K562 (cell line): Measurements from ENCODE around the gene CCNL1. TPM values are rescaled to one million over a fixed set of nuclear protein-coding genes. Genes with fewer than 3 reads are reported as not detected.

Source experiments
- ETS2 ChIP-seq: IDR thresholded peaks from 2 replicates; pipeline ENCODE4 v1.6.1; 2016; ENCODE audit warnings: borderline replicate concordance, missing genetic modification characterization, mild to moderate bottlenecking, moderate library complexity, missing compliant biosample characterization; ENCODE audit not compliant: poor library complexity, severe bottlenecking
- GATA2 ChIP-seq: sonication (generic); formaldehyde crosslinking; IDR thresholded peaks from 2 replicates; pipeline ENCODE4 v1.4.0; 2020; ENCODE audit warnings: mild to moderate bottlenecking, missing genetic modification reagents
- HNRNPL ChIP-seq: fragments of 200-400 bp; formaldehyde crosslinking; IDR thresholded peaks from 2 replicates; pipeline ENCODE4 v1.6.1; 2017; ENCODE audit warnings: low read depth, mild to moderate bottlenecking, low read length
- NR2F6 ChIP-seq: fragments of 450-650 bp; formaldehyde crosslinking; IDR thresholded peaks from 2 replicates; pipeline ENCODE4 v1.4.0; 2020; ENCODE audit warnings: mild to moderate bottlenecking
- THRAP3 ChIP-seq: fragments of 450-650 bp; IDR thresholded peaks from 2 replicates; pipeline ENCODE4 v1.6.1; 2016; ENCODE audit warnings: mild to moderate bottlenecking, inconsistent platforms, borderline replicate concordance
- ZC3H11A ChIP-seq: IDR thresholded peaks from 2 replicates; pipeline ENCODE4 v1.6.1; 2012; ENCODE audit warnings: low read depth, low read length, improper control_type of control experiment
- ZFPM2 ChIP-seq: fragments of 250-450 bp; sonication (Bioruptor Pico); IDR thresholded peaks from 2 replicates; pipeline ENCODE4 v1.5.1; 2022; ENCODE audit warnings: mild to moderate bottlenecking
- polyA plus RNA-seq, 8 experiments: library from polyadenylated mRNA; depleted of rRNA in 4 of 8; stranded (reverse) in 5 of 8; unstranded in 3 of 8; fragments of >200 nt; fragmentation: Nextera tagmentation in 2 of 8; fragmentation: Illumina TruSeq in 1 of 8; extraction: Ambion mirVana in 2 of 8; extraction: Trizol in 1 of 8; gene quantifications; 2 replicates each; pipeline versions ENCODE4 v1.2.1 to v1.2.3, GENCODE V29; 2011 to 2014; ENCODE audit warnings: inconsistent platforms in 1 of 8, missing spikeins in 1 of 8
- total RNA-seq, 7 experiments: library from RNA; depleted of rRNA in 6 of 7; stranded (reverse); fragments of >200 nt in 6 of 7; fragmentation: Illumina TruSeq in 2 of 7; extraction: Trizol in 2 of 7; gene quantifications; 2 replicates each; pipeline versions ENCODE4 v1.2.1 to v1.2.3, GENCODE V29; 2011 to 2021; ENCODE audit warnings: low replicate concordance in 1 of 7
- TF ChIP-seq, protein P1 (sequence below): fragments of 450-650 bp; IDR thresholded peaks from 2 replicates; pipeline ENCODE4 v1.7.0; 2016; ENCODE audit warnings: borderline replicate concordance
- TF ChIP-seq, protein P2 (sequence below): fragments of 250-450 bp; sonication (Bioruptor Pico); IDR thresholded peaks from 2 replicates; pipeline ENCODE4 v1.4.0; 2020; ENCODE audit warnings: mild to moderate bottlenecking, moderate library complexity, borderline replicate concordance
- TF ChIP-seq, protein P3 (sequence below), 2 experiments: IDR thresholded peaks; 2 replicates each; pipeline ENCODE4 v1.6.1; 2011; ENCODE audit warnings: borderline replicate concordance in 1 of 2, control low read depth in 1 of 2, low read depth in 1 of 2, low read length in 1 of 2, mild to moderate bottlenecking in 1 of 2, mixed read lengths in 1 of 2, moderate library complexity in 1 of 2; ENCODE audit not compliant: insufficient read depth in 1 of 2, insufficient read length in 1 of 2, poor library complexity in 1 of 2, severe bottlenecking in 1 of 2; ENCODE audit errors: extremely low read depth in 1 of 2
- TF ChIP-seq, protein P4 (sequence below): fragments of 250-450 bp; sonication (Bioruptor Pico); IDR thresholded peaks from 2 replicates; pipeline ENCODE4 v1.5.0; 2021; ENCODE audit warnings: mild to moderate bottlenecking, moderate library complexity
- TF ChIP-seq, protein P5 (sequence below): fragments of 450-650 bp; formaldehyde crosslinking; IDR thresholded peaks from 2 replicates; pipeline ENCODE4 v1.4.0; 2020; ENCODE audit warnings: mild to moderate bottlenecking, moderate library complexity
- TF ChIP-seq, protein P6 (sequence below): fragments of 250-450 bp; sonication (Bioruptor Pico); IDR thresholded peaks from 2 replicates; pipeline ENCODE4 v1.5.0; 2020; ENCODE audit warnings: mild to moderate bottlenecking

Gene CCNL1
- total and polyA plus RNA-seq, 9 of the 15 experiments (the other 6 are each of a cell fraction or from before 2014, with no cell fraction given) = 16.1 to 186 (median 132) TPM

DNA sequence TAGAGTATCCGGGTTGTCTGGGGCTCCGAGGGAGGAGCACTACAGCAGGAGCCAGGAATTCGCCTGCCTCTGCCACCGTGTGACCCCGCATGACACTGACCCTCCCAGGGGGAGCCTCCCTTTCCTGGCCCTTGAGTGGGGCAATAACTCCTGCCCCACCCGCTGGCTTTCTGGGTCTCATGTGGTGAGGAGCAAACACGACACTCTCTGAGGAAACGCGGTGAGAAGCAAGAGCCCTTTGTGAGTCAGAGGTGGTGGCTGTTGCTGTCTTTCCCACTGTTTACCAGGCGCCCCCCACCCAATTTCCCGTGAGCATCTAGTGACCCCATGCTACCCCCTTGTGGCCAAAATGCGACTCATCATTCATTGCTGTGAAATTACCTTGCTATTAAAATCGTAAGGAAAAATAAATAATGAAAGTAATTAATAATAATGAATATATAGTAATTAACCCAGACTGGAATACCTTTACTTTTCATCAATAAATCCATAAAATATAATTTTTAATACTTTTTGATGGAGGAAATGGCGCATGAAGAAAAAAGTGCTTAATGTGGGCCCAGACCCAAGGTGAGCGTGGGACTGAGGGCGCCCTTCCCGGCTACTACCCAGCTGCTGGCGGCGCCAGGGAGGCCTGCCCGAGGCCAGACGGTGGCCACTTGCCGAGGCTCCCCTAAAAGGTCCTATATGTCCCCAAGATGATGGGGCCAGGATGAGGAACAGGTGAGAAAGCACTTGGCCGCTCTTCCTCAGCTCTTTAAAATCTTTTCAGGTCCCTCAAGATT is 29.3 kb downstream of the CCNL1 start (continued):
- TF ChIP-seq ZC3H11A (no peak), HNRNPL (no peak), ZFPM2 (no peak), GATA2 (CRISPR knock-in tag) (no peak), ETS2 (no peak), THRAP3 (no peak), NR2F6 (no peak)
- TF ChIP-seq, protein P1, sequence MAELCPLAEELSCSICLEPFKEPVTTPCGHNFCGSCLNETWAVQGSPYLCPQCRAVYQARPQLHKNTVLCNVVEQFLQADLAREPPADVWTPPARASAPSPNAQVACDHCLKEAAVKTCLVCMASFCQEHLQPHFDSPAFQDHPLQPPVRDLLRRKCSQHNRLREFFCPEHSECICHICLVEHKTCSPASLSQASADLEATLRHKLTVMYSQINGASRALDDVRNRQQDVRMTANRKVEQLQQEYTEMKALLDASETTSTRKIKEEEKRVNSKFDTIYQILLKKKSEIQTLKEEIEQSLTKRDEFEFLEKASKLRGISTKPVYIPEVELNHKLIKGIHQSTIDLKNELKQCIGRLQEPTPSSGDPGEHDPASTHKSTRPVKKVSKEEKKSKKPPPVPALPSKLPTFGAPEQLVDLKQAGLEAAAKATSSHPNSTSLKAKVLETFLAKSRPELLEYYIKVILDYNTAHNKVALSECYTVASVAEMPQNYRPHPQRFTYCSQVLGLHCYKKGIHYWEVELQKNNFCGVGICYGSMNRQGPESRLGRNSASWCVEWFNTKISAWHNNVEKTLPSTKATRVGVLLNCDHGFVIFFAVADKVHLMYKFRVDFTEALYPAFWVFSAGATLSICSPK = no peak
- TF ChIP-seq, protein P2, sequence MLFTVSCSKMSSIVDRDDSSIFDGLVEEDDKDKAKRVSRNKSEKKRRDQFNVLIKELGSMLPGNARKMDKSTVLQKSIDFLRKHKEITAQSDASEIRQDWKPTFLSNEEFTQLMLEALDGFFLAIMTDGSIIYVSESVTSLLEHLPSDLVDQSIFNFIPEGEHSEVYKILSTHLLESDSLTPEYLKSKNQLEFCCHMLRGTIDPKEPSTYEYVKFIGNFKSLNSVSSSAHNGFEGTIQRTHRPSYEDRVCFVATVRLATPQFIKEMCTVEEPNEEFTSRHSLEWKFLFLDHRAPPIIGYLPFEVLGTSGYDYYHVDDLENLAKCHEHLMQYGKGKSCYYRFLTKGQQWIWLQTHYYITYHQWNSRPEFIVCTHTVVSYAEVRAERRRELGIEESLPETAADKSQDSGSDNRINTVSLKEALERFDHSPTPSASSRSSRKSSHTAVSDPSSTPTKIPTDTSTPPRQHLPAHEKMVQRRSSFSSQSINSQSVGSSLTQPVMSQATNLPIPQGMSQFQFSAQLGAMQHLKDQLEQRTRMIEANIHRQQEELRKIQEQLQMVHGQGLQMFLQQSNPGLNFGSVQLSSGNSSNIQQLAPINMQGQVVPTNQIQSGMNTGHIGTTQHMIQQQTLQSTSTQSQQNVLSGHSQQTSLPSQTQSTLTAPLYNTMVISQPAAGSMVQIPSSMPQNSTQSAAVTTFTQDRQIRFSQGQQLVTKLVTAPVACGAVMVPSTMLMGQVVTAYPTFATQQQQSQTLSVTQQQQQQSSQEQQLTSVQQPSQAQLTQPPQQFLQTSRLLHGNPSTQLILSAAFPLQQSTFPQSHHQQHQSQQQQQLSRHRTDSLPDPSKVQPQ (CRISPR knock-in tag) = no peak
- TF ChIP-seq, protein P3, sequence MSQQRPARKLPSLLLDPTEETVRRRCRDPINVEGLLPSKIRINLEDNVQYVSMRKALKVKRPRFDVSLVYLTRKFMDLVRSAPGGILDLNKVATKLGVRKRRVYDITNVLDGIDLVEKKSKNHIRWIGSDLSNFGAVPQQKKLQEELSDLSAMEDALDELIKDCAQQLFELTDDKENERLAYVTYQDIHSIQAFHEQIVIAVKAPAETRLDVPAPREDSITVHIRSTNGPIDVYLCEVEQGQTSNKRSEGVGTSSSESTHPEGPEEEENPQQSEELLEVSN (IDR thresholded peaks at IDR 0.05; ENCODE audit: borderline replicate concordance in 1 of 2, extremely low read depth in 1 of 2, insufficient read depth in 1 of 2, insufficient read length in 1 of 2, low read depth in 1 of 2, low read length in 1 of 2, poor library complexity in 1 of 2, severe bottlenecking in 1 of 2) = peak in 1 of 2 experiments; percentile 25
- TF ChIP-seq, protein P4, sequence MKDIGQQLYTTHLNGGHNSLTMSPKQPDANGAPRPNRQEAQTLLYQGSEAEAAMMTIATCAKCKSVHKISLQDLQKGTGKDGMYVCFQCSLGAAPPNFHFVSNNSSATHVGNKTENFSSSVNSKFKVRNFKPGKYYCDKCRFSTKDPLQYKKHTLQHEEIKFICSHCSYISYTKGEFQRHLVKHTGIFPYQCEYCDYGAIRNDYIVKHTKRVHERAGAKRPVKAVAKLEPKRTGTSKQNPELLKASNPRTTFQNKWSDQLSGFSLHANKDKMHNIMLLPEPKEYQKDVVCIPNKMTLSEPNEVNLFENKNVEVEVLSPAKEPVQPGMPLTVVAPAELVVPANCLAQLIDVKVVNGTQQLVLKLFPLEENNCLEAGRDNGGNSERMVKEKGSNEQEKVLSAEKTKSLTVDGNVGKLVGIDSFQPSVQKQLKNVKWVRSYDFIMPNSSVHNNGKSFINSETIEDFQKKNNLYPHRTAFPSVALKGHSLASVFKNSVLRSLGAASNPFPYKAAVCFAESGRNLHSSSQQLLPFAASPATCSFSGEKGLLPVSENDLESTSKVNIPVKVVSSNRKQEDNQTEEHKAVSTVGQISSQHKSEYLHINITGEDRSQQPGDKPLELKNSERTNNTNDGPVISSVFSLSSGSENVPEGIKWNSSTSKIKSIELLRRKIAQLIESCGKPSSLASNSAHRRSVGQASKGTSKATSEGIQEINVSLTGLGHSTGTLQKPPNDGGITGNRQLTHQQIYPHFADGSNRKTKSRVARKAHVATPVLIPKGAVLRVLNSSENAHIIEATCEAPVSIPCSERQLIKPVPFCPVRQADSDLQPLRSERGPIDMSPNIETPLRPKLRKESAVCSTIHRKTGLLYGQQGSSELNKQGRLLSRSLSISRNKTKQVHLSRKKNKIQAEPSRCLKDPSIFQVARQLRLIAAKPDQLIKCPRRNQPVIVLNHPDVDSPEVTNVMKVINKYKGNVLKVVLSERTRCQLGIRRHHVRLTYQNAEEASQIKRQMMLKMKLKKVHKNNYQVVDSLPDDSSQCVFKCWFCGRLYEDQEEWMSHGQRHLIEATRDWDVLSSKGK (CRISPR knock-in tag) = no peak
- TF ChIP-seq, protein P5, sequence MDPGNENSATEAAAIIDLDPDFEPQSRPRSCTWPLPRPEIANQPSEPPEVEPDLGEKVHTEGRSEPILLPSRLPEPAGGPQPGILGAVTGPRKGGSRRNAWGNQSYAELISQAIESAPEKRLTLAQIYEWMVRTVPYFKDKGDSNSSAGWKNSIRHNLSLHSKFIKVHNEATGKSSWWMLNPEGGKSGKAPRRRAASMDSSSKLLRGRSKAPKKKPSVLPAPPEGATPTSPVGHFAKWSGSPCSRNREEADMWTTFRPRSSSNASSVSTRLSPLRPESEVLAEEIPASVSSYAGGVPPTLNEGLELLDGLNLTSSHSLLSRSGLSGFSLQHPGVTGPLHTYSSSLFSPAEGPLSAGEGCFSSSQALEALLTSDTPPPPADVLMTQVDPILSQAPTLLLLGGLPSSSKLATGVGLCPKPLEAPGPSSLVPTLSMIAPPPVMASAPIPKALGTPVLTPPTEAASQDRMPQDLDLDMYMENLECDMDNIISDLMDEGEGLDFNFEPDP (CRISPR knock-in tag) = no peak
- TF ChIP-seq, protein P6, sequence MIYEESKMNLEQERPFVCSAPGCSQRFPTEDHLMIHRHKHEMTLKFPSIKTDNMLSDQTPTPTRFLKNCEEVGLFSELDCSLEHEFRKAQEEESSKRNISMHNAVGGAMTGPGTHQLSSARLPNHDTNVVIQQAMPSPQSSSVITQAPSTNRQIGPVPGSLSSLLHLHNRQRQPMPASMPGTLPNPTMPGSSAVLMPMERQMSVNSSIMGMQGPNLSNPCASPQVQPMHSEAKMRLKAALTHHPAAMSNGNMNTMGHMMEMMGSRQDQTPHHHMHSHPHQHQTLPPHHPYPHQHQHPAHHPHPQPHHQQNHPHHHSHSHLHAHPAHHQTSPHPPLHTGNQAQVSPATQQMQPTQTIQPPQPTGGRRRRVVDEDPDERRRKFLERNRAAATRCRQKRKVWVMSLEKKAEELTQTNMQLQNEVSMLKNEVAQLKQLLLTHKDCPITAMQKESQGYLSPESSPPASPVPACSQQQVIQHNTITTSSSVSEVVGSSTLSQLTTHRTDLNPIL (CRISPR knock-in tag) = no peak
